HG03354 (cell line): ENCODE data around the gene PAX7.
"Not testable (repeated sequence)": the region's sequence is repeated elsewhere in the genome, so short reads cannot be mapped to it uniquely, and the experiment has no call there.

Experiments used
- ATAC-seq: cut with Tn5 transposase; IDR thresholded peaks from one replicate; pipeline ENCODE4 v1.9.1; 2021; ENCODE audit warnings: mild to moderate bottlenecking; ENCODE audit not compliant: unreplicated experiment, poor library complexity, severe bottlenecking

The PAX7 gene

GRCh38 chr1:18723701-18724411 lies 93.2 kb downstream of the PAX7 start:
- ATAC-seq, result no peak

- no peak for ATAC-seq
Observed at GRCh38 chr1:18724801-18725200, 94.2 kb downstream of the PAX7 start.

GRCh38 chr1:18725231-18725895 lies 94.7 kb downstream of the PAX7 start:
- no peak for ATAC-seq

GRCh38 chr1:18726368-18726767 lies 95.7 kb downstream of the PAX7 start:
- ATAC-seq, result no peak

- no peak for ATAC-seq
Observed at GRCh38 chr1:18727956-18728355, 97.3 kb downstream of the PAX7 start.

- ATAC-seq, result no peak
Observed at GRCh38 chr1:18730321-18730720, 99.7 kb downstream of the PAX7 start.

- no peak for ATAC-seq
Observed at GRCh38 chr1:18731148-18731547, 100.5 kb downstream of the PAX7 start.

GRCh38 chr1:18731591-18732235 lies 101.1 kb downstream of the PAX7 start:
- ATAC-seq, result no peak

- no peak for ATAC-seq
Observed at GRCh38 chr1:18732686-18733085, 102.0 kb downstream of the PAX7 start.

- no peak for ATAC-seq
Observed at GRCh38 chr1:18734001-18734400, 103.4 kb downstream of the PAX7 start.

GRCh38 chr1:18734461-18735223 lies 104.0 kb downstream of the PAX7 start:
- no peak for ATAC-seq

- ATAC-seq, result no peak
Observed at GRCh38 chr1:18735224-18735997, 104.8 kb downstream of the PAX7 start.

- no peak for ATAC-seq
Observed at GRCh38 chr1:18736958-18737357, 106.3 kb downstream of the PAX7 start.

- no peak for ATAC-seq
Observed at GRCh38 chr1:18738126-18738525, 107.5 kb downstream of the PAX7 start.

- ATAC-seq, result no peak
Observed at GRCh38 chr1:18738617-18739016, 108.0 kb downstream of the PAX7 start.

- ATAC-seq, result no peak
Observed at GRCh38 chr1:18739408-18739807, 108.8 kb downstream of the PAX7 start.

GRCh38 chr1:18739897-18740296 lies 109.3 kb downstream of the PAX7 start:
- no peak for ATAC-seq

- ATAC-seq, result no peak
Observed at GRCh38 chr1:18740617-18741016, 110.0 kb downstream of the PAX7 start.

- no peak for ATAC-seq
Observed at GRCh38 chr1:18743233-18743632, 112.6 kb downstream of the PAX7 start.

- not testable (repeated sequence) for ATAC-seq
Observed at GRCh38 chr1:18744381-18744780, 113.7 kb downstream of the PAX7 start.
